GM12878 (cell line): ENCODE results near the gene CYBC1.
A peak's percentile ranks its signal among the peaks of the same experiment; 100 is the strongest.

Experiments used
- CHD1 ChIP-seq: IDR thresholded peaks from 2 replicates; pipeline ENCODE4 v1.6.1; 2012; ENCODE audit warnings: low read depth, low read length, improper control_type of control experiment
- EZH2 ChIP-seq: IDR thresholded peaks from 2 replicates; pipeline ENCODE4 v1.6.1; 2012; ENCODE audit warnings: low read depth, mild to moderate bottlenecking, control low read depth, inconsistent platforms, low read length, borderline replicate concordance; ENCODE audit not compliant: control insufficient read depth
- FOXM1 ChIP-seq: IDR thresholded peaks from 2 replicates; pipeline ENCODE4 v1.6.1; 2012; ENCODE audit warnings: low read depth, mild to moderate bottlenecking, inconsistent platforms, low read length, moderate library complexity
- HCFC1 ChIP-seq: fragments of 150-350 bp; IDR thresholded peaks from 2 replicates; pipeline ENCODE4 v1.6.1; 2014; ENCODE audit warnings: low read length
- NFXL1 ChIP-seq: fragments of 450-650 bp; IDR thresholded peaks from 2 replicates; pipeline ENCODE4 v1.6.1; 2017; ENCODE audit warnings: antibody characterized with exemption, mild to moderate bottlenecking, borderline replicate concordance
- POLR2A ChIP-seq: IDR thresholded peaks from 2 replicates; pipeline ENCODE4 v1.6.1; 2011; ENCODE audit warnings: low read depth, mild to moderate bottlenecking, low read length
- POLR2AphosphoS2 ChIP-seq: IDR thresholded peaks from 2 replicates; pipeline ENCODE4 v1.6.1; 2011; ENCODE audit warnings: low read depth, mild to moderate bottlenecking, low read length, improper control_type of control experiment, moderate library complexity
- POLR2AphosphoS5 ChIP-seq: IDR thresholded peaks from 2 replicates; pipeline ENCODE4 v1.6.1; 2011; ENCODE audit warnings: mild to moderate bottlenecking, low read length, inconsistent platforms
- SMC3 ChIP-seq: IDR thresholded peaks from 2 replicates; pipeline ENCODE4 v1.6.1; 2011; ENCODE audit warnings: low read length, improper control_type of control experiment, borderline replicate concordance
- TCF12 ChIP-seq: IDR thresholded peaks from 2 replicates; pipeline ENCODE4 v1.6.1; 2011; ENCODE audit warnings: low read depth, mild to moderate bottlenecking, low read length
- ZNF207 ChIP-seq: fragments of 450-650 bp; IDR thresholded peaks from 2 replicates; pipeline ENCODE4 v1.6.1; 2014; ENCODE audit warnings: antibody characterized with exemption, mild to moderate bottlenecking, borderline replicate concordance
- TF ChIP-seq, protein P1 (sequence below), 3 experiments: IDR thresholded peaks in 2 of 3; conservative IDR thresholded peaks in 1 of 3; 2 replicates each; pipeline ENCODE4 v1.5.1; 2011; ENCODE audit warnings: low read depth in 3 of 3, low read length in 3 of 3, mild to moderate bottlenecking in 3 of 3, control low read depth in 2 of 3, moderate library complexity in 2 of 3, inconsistent platforms in 1 of 3, mixed read lengths in 1 of 3; ENCODE audit not compliant: control insufficient read depth in 2 of 3, insufficient read depth in 1 of 3; ENCODE audit errors: extremely low read depth in 1 of 3
- TF ChIP-seq, protein P2 (sequence below): fragments of 450-650 bp; IDR thresholded peaks from 2 replicates; pipeline ENCODE4 v1.6.1; 2018; ENCODE audit warnings: mild to moderate bottlenecking, low read depth, moderate library complexity; ENCODE audit not compliant: partially characterized antibody

DNA sequence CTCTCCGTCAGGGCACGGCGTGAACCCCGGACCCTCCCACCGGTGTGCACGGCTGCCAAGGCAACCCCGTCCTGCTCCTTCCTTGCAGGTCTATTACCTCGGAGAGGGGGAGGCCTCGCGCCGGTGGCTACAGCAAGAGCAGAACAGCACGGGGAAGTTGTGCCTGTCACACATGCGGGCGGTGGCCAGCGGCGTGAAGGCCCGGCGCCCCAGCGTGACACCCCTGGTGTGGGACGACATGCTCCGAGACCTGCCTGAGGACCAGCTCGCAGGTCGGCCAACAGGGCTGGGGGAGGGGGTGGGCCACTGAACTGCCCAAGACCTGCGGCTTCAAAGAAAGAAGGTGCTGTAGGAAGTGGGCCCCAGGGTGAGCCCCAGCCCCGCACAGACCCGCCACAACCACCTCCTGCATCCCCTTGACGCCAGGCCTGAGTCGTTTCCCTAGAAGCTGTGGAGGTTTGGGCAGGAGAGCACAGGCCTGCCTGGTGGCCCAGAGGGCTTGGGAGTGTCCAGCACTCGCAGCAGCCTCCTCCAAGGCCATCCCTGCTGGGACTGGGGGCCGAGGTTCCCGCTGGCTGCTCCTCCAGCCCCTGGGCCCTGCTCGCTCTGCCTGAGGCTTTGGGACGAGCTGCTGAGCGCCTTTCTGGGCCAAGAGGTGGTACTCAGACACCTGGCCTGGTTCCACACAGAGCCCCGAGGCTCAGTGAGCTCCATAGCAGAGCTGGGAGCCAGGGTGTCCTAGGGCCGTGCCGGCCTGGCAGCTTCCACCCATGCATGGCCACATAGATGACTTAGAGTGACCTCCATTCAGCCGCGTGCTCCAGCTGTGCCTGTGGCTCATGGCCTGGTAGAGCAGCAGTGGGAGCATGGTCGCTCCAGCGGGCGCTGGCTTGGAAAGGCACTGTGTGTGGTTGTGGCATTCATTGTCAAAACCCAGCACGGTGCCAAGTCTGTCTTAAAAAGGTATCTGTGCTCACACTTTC is 14.7 kb downstream of the CYBC1 start:
- TF ChIP-seq NFXL1 (no peak), TCF12 (no peak), HCFC1 (no peak), POLR2AphosphoS2 (no peak; the same call in 1 of the 2 replicates), POLR2A (peak; percentile 46), ZNF207 (no peak), EZH2 (no peak), SMC3 (no peak), FOXM1 (no peak), CHD1 (no peak), POLR2AphosphoS5 (no peak)
- TF ChIP-seq, protein P1, sequence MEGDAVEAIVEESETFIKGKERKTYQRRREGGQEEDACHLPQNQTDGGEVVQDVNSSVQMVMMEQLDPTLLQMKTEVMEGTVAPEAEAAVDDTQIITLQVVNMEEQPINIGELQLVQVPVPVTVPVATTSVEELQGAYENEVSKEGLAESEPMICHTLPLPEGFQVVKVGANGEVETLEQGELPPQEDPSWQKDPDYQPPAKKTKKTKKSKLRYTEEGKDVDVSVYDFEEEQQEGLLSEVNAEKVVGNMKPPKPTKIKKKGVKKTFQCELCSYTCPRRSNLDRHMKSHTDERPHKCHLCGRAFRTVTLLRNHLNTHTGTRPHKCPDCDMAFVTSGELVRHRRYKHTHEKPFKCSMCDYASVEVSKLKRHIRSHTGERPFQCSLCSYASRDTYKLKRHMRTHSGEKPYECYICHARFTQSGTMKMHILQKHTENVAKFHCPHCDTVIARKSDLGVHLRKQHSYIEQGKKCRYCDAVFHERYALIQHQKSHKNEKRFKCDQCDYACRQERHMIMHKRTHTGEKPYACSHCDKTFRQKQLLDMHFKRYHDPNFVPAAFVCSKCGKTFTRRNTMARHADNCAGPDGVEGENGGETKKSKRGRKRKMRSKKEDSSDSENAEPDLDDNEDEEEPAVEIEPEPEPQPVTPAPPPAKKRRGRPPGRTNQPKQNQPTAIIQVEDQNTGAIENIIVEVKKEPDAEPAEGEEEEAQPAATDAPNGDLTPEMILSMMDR (IDR thresholded peaks at IDR 0.05 in 2 of 3, conservative IDR thresholded peaks at IDR 0.05 in 1 of 3; ENCODE audit: control insufficient read depth in 2 of 3, extremely low read depth in 1 of 3, insufficient read depth in 1 of 3, low read depth in 3 of 3, low read length in 3 of 3): no peak
- TF ChIP-seq, protein P2, sequence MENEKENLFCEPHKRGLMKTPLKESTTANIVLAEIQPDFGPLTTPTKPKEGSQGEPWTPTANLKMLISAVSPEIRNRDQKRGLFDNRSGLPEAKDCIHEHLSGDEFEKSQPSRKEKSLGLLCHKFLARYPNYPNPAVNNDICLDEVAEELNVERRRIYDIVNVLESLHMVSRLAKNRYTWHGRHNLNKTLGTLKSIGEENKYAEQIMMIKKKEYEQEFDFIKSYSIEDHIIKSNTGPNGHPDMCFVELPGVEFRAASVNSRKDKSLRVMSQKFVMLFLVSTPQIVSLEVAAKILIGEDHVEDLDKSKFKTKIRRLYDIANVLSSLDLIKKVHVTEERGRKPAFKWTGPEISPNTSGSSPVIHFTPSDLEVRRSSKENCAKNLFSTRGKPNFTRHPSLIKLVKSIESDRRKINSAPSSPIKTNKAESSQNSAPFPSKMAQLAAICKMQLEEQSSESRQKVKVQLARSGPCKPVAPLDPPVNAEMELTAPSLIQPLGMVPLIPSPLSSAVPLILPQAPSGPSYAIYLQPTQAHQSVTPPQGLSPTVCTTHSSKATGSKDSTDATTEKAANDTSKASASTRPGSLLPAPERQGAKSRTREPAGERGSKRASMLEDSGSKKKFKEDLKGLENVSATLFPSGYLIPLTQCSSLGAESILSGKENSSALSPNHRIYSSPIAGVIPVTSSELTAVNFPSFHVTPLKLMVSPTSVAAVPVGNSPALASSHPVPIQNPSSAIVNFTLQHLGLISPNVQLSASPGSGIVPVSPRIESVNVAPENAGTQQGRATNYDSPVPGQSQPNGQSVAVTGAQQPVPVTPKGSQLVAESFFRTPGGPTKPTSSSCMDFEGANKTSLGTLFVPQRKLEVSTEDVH: no peak
